ENCODE data around the gene MAML2. TPM values are rescaled to one million over a fixed set of nuclear protein-coding genes. Genes with fewer than 3 reads are reported as not detected.

Gene MAML2
- total RNA-seq, 1 donor from 2014 or later = 31.5 TPM

- ATAC-seq = peak; percentile 25 to 57
- H3K27ac ChIP-seq = peak overlapping the region; percentile 59
Observed at GRCh38 chr11:96267496-96268032, 75.4 kb downstream of the MAML2 start.

GRCh38 chr11:96267001-96267495 lies 75.9 kb downstream of the MAML2 start:
- TF ChIP-seq CTCF (IDR thresholded peaks at IDR 0.05) = no peak
- DNase-seq (no peak), ATAC-seq (no peak)
- H3K36me3 ChIP-seq = no peaks in the 10 kb centered on the region
- H3K4me1 ChIP-seq = peaks cover 46% of the 10 kb centered on the region
- intact Hi-C loops (cut with DNase I) = no loop called here
- no peak overlapping the region for H3K4me3 ChIP-seq
- peak overlapping the region; percentile 59 for H3K27ac ChIP-seq
- H3K9me3 ChIP-seq = no peaks in the 10 kb centered on the region
- H3K27me3 ChIP-seq (ENCODE audit: low read depth) = no peaks in the 10 kb centered on the region

More at GRCh38 chr11:96267496-96268032, 75.4 kb downstream of the MAML2 start:
- Histone ChIP-seq H3K9me3 (no peaks in the 10 kb centered on the region), H3K36me3 (no peaks in the 10 kb centered on the region), H3K4me3 (no peak overlapping the region), H3K4me1 (peaks cover 43% of the 10 kb centered on the region), H3K27me3 (ENCODE audit: low read depth) (no peaks in the 10 kb centered on the region)
- no peak for TF ChIP-seq CTCF (IDR thresholded peaks at IDR 0.05)
- no peak for DNase-seq
- intact Hi-C loops (cut with DNase I) = no loop called here

GRCh38 chr11:96265972-96266371 lies 77.0 kb downstream of the MAML2 start:
- Histone ChIP-seq H3K36me3 (no peaks in the 10 kb centered on the region), H3K4me3 (no peak overlapping the region), H3K27me3 (ENCODE audit: low read depth) (no peaks in the 10 kb centered on the region), H3K27ac (peak overlapping the region; percentile 43), H3K4me1 (peaks cover 46% of the 10 kb centered on the region), H3K9me3 (no peaks in the 10 kb centered on the region)
- TF ChIP-seq CTCF (IDR thresholded peaks at IDR 0.05) = no peak
- DNase-seq (no peak), ATAC-seq (peak in 1 of 2 donors; percentile 43)
- intact Hi-C loops (cut with DNase I) = no loop called here

GRCh38 chr11:96265220-96265737 lies 77.7 kb downstream of the MAML2 start:
- H3K36me3 ChIP-seq = no peaks in the 10 kb centered on the region
- DNase-seq = no peak
- H3K27me3 ChIP-seq (ENCODE audit: low read depth) = no peaks in the 10 kb centered on the region
- peak overlapping the region; percentile 43 for H3K27ac ChIP-seq
- TF ChIP-seq CTCF (IDR thresholded peaks at IDR 0.05) = no peak
- H3K4me1 ChIP-seq = peaks cover 46% of the 10 kb centered on the region
- intact Hi-C loops (cut with DNase I) = no loop called here
- no peak overlapping the region for H3K4me3 ChIP-seq
- peak; percentile 37 to 46 for ATAC-seq
- H3K9me3 ChIP-seq = no peaks in the 10 kb centered on the region

- no peak overlapping the region for H3K4me3 ChIP-seq
- H3K27ac ChIP-seq = peak overlapping the region; percentile 43
- peaks cover 48% of the 10 kb centered on the region for H3K4me1 ChIP-seq
- intact Hi-C loops (cut with DNase I) = no loop called here
- no peaks in the 10 kb centered on the region for H3K27me3 ChIP-seq (ENCODE audit: low read depth)
- no peaks in the 10 kb centered on the region for H3K36me3 ChIP-seq
- TF ChIP-seq CTCF (IDR thresholded peaks at IDR 0.05) = no peak
- ATAC-seq (no peak), DNase-seq (no peak)
- no peaks in the 10 kb centered on the region for H3K9me3 ChIP-seq
Observed at GRCh38 chr11:96264364-96264763, 78.6 kb downstream of the MAML2 start.
